Measurements from ENCODE around the gene TCP11L1.
"Not testable (repeated sequence)": the region's sequence is repeated elsewhere in the genome, so short reads cannot be mapped to it uniquely, and the experiment has no call there.

Gene TCP11L1

GRCh38 chr11:33027846-33028536, 11.4 kb upstream of the TCP11L1 start:
- intact Hi-C loops (cut with DNase I): no loop called here
- peak in 6 of 42 donors; percentile 19 to 58 (median 36) for DNase-seq

- intact Hi-C loops (cut with DNase I): no loop called here
- DNase-seq: no peak
Measured at GRCh38 chr11:33028537-33028914, 10.8 kb upstream of the TCP11L1 start.

GRCh38 chr11:33029218-33029617, 10.2 kb upstream of the TCP11L1 start:
- intact Hi-C loops (cut with DNase I); DNase-seq: not testable (repeated sequence)

- DNase-seq: no peak
- intact Hi-C loops (cut with DNase I): loop anchor here (10.0 kb wide), 1 partner anchor 121 kb away; no protein-coding TSS in a partner anchor
Measured at GRCh38 chr11:33033493-33033892, 5.9 kb upstream of the TCP11L1 start.

- no peak for DNase-seq
- intact Hi-C loops (cut with DNase I): loop anchor here (10.0 kb wide), 1 partner anchor 120 kb away; no protein-coding TSS in a partner anchor
Measured at GRCh38 chr11:33035011-33035410, 4.4 kb upstream of the TCP11L1 start.

GRCh38 chr11:33040033-33040861, 875 bp downstream of the TCP11L1 start:
- intact Hi-C loops (cut with DNase I): loop anchor here (10.0 kb wide), 1 partner anchor 145 kb away; the partner anchor contains the start of gene QSER1
- peak in 19 of 42 donors; percentile 8 to 64 (median 31) for DNase-seq

- no peak for DNase-seq
- intact Hi-C loops (cut with DNase I): loop anchor here (10.0 kb wide), 1 partner anchor 146 kb away; the partner anchor contains the start of gene QSER1
Measured at GRCh38 chr11:33040862-33041453, 1.6 kb downstream of the TCP11L1 start.

GRCh38 chr11:33043221-33043830, 4.0 kb downstream of the TCP11L1 start:
- intact Hi-C loops (cut with DNase I): loop anchor here (10.0 kb wide), 1 partner anchor 149 kb away; the partner anchor contains the start of gene QSER1
- DNase-seq: no peak

- DNase-seq: no peak
- intact Hi-C loops (cut with DNase I): loop anchor here (10.0 kb wide), 1 partner anchor 150 kb away; the partner anchor contains the start of gene QSER1
Measured at GRCh38 chr11:33044285-33044756, 4.9 kb downstream of the TCP11L1 start.

GRCh38 chr11:33045551-33046255, 6.3 kb downstream of the TCP11L1 start:
- DNase-seq: no peak
- intact Hi-C loops (cut with DNase I): loop anchor here (10.0 kb wide), 1 partner anchor 151 kb away; the partner anchor contains the start of gene QSER1

- intact Hi-C loops (cut with DNase I): loop anchor here (10.0 kb wide), 1 partner anchor 154 kb away; the partner anchor contains the start of gene QSER1
- not testable (repeated sequence) for DNase-seq
Measured at GRCh38 chr11:33048701-33049100, 9.3 kb downstream of the TCP11L1 start.

- not testable (repeated sequence) for DNase-seq
- intact Hi-C loops (cut with DNase I): loop anchor here (10.0 kb wide), 1 partner anchor 155 kb away; the partner anchor contains the start of gene QSER1
Measured at GRCh38 chr11:33049565-33050408, 10.4 kb downstream of the TCP11L1 start.

- no peak for DNase-seq
- intact Hi-C loops (cut with DNase I): no loop called here
Measured at GRCh38 chr11:33052231-33052630, 12.9 kb downstream of the TCP11L1 start.

GRCh38 chr11:33055375-33055774, 16.0 kb downstream of the TCP11L1 start:
- intact Hi-C loops (cut with DNase I): no loop called here
- DNase-seq: no peak

- intact Hi-C loops (cut with DNase I): no loop called here
- DNase-seq: no peak
Measured at GRCh38 chr11:33057284-33057683, 17.9 kb downstream of the TCP11L1 start.

GRCh38 chr11:33059331-33060007, 20.1 kb downstream of the TCP11L1 start:
- DNase-seq: peak in 1 of 42 donors; percentile 9
- intact Hi-C loops (cut with DNase I): no loop called here

GRCh38 chr11:33060271-33060670, 20.9 kb downstream of the TCP11L1 start:
- peak in 1 of 42 donors; percentile 6 for DNase-seq
- intact Hi-C loops (cut with DNase I): no loop called here

Data from head of caudate nucleus (tissue), 42 donors.